Pons (tissue), 1 donor: ENCODE measurements around the gene BAIAP2L1.
"Not testable (repeated sequence)": the region's sequence is repeated elsewhere in the genome, so short reads cannot be mapped to it uniquely, and the experiment has no call there.

ENCODE experiments used
- DNase-seq: peaks from one replicate; pipeline ENCODE4 v3.0.0-alpha.2; 2016; ENCODE audit warnings: low spot score

Gene BAIAP2L1, protein sequence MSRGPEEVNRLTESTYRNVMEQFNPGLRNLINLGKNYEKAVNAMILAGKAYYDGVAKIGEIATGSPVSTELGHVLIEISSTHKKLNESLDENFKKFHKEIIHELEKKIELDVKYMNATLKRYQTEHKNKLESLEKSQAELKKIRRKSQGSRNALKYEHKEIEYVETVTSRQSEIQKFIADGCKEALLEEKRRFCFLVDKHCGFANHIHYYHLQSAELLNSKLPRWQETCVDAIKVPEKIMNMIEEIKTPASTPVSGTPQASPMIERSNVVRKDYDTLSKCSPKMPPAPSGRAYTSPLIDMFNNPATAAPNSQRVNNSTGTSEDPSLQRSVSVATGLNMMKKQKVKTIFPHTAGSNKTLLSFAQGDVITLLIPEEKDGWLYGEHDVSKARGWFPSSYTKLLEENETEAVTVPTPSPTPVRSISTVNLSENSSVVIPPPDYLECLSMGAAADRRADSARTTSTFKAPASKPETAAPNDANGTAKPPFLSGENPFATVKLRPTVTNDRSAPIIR

DNA sequence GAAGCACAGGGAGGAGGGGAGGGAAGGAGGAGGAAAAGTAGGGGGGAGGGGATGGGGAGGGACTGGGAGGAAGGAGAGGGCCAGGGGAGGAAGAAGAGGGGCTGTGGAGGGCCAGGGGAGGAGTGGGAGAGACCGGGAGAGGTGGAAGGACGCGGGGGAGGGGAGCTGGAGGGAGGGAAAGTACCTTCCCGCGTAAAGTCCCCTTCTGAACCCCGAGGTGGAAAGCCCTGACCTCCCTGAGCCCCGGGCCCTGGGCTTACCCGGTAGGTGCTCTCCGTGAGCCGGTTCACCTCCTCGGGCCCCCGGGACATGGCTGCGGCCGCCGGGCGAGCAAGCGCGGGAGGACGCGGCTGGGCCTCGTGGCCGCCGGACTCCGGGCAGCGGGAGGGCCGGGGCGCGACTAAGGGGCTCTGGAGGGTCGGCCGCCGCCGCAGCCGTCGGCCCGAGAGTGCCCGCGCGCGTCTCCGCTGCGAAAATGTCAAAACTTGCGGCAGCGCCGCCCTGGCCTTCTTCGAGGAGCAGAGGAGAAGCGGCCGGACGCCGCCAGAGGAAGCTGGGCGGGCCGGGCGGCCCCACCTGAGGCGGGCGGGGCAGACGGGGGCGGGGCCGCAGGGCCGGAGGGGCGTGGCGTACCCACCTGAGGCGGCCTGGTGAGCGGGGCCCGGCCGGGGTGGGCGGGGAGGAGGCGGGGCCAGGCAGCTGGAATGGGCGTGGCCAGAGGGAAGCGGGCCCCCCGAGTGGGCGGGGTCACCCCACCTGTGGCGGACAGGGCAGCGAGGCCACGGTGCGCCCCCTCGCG, at the start of gene BAIAP2L1:
Gene BAIAP2L1, minus strand, starts transcription at position 549 of the 799 bp plus-strand sequence. Its CDS starts 238 bp downstream, at position 311.
- no peak for DNase-seq

DNA sequence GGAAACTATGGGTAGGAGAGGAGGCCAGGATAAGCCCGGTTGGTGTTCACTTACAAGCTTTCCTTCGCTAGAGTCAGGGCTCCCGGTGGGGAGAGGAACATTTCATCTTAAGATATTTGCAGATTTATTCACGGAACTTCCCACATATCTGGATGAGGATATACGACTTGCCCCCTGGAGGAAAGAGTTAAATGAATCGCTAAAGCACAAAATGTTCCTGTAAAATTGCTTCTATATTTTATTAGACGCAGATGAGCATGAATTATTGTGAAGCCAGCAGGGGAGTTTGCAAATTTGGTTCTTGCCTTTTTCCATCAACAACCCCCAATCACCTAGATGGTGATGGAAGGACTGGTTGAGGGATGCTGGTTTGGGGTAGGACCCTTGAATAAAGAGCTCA, 47.9 kb upstream of the BAIAP2L1 start:
- DNase-seq = no peak

DNA sequence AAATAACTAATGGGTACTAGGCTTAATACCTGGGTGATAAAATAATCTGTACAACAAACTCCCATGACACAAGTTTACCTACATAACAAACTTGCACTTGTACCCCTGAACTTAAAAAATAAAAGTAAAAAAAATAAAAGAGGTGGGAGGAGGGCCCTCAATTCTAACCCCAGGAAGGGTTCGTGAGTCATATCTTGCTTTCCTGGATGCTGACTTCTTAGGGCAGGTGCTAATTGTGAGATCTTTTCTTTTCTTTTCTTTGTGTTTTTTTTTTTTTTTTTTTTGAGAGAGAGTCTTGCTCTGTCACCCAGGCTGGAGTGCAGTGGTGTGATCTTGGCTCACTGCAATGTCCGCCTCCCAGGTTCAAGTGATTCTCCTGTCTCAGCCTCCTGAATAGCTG, 40.1 kb upstream of the BAIAP2L1 start:
- DNase-seq = not testable (repeated sequence)

DNA sequence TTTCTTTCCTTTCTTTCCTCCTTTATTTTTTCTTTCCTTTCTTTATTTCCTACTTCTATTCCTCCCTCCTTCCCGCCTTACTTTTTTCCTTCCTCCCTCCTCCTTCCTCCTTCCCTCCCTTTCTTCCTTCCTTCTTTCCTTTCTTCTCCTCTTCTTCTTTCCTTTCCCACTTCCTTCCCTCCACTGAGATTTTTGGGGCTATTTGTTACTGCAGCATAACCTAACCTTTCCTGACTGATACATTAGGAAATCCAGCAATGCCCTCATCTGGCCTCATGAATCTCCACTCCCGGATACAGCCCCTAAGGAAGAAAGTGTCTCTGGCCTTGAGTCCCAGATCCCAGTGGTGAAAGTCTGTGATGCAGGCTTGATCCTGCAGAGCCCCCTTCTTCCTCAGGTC, 38.6 kb upstream of the BAIAP2L1 start:
- no peak for DNase-seq

DNA sequence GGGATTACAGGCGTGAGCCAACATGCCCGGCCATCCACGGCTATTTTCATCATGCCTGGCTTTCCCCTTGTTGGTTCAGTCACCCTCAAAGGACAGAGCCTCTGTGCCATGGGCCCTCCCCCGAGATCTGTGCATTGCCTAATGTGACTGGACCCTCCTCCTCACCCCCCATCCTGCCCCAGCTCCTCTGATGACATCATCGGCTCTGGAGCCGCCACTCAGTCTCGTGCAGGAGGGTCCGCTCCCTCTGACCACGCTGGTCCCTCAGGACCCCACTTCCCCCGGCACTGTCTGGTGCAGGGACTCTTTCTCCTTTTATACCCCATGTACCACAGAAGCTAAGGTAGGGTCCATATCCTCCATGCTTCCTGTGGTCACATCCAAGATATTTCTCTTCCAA, 33.2 kb upstream of the BAIAP2L1 start:
- no peak for DNase-seq

DNA sequence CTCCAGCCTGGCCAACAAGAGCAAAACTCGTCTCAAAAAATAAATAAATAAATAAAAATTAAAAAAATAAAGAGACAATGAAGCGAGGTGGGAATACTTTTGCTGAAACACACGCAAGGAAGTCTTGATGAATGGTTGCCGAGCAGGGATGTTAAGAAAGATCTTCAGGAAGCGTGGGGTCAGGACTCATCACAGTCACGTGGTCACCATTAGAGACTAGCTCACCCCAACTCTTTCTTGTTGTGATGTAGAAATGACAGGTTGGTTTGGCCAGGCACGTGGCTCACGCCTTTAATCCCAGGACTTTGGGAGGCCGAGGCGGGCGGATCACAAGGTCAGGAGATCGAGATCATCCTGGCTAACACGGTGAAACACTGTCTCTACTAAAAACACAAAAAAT, 28.9 kb upstream of the BAIAP2L1 start:
- DNase-seq = no peak

DNA sequence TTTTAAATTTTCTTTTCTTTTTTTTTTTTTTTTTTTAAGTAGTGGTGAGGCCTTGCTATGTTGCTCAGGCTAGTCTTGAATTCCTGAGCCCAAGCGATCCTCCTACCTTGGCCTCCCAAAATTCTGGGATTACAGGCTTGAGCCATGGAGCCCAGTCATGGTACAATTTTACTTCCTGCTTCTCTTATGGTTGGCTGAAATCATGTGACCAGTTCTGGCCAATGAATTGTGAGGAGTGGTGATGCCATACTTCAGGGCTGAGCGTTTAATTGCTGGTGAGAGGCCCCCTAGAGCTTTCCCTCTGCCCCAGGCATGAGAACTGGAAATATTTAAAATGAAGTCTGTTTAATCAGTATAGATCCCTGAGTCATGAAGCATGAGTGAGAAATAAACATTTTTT, 22.2 kb upstream of the BAIAP2L1 start:
- no peak for DNase-seq

DNA sequence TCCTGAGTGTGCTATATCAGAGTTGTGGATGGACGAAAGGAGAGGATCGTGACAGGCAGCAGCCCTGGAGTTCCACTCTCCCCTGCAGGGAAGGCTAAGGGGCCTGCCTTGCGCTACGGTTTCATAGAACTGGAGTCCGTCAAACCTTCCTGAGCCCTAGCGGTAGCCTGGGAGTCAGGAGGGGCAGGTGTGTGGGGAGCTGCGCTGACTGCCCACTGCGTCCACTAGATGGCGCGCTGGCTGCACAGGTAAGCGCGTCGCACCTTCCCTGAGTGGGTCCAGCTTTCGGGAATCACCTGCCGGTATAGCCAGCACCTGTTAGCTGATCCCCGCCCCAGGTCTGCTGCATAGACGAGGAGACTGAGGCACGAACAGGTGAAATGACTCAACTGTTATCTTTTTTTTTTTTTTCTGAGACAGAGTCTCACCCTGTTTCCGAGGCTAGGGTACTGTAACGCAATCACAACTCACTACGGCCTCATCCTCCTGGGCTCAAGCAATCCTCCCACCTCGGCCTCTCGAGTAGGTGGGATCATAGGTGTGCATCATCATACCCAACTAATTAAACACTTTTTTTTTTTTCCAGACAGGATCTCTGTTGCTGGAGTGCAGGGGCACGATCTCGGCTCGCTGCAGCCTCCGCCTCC, 20.2 kb upstream of the BAIAP2L1 start:
- DNase-seq = no peak

DNA sequence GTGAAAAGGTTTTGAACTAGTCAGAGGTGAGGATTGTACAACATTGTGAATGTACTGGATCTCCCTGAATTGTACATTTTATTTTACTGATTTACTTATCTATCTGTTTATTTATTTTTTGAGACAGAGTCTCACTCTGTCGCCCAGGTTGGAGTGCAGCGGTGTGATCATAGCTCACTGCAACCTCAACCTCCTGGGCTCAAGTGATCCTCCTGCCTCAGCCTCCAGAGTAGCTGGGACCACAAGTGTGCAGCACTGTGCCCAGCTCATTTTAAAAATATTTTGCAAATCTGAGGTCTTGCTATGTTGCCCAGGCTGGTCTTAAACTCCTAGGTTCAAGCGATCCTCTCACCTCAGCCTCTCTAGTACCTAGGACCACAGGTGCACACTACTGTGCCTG, 19.1 kb upstream of the BAIAP2L1 start:
- not testable (repeated sequence) for DNase-seq

DNA sequence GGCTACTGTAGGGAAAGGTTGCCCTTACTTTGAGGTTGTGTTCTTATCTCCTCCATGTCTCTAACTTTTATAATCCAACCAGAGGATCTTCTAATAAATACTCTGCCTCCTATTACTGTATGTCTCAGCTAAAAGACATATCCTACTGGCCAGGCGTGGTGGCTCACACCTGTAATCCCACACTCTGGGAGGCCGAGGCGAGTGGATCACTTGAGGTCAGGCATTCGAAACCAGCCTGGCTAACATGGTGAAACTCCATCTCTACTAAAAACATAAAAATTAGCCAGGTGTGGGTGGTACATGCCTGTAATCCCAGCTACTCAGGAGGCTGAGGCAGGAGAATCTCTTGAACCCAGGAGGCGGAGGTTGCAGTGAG, 18.4 kb upstream of the BAIAP2L1 start:
- not testable (repeated sequence) for DNase-seq

DNA sequence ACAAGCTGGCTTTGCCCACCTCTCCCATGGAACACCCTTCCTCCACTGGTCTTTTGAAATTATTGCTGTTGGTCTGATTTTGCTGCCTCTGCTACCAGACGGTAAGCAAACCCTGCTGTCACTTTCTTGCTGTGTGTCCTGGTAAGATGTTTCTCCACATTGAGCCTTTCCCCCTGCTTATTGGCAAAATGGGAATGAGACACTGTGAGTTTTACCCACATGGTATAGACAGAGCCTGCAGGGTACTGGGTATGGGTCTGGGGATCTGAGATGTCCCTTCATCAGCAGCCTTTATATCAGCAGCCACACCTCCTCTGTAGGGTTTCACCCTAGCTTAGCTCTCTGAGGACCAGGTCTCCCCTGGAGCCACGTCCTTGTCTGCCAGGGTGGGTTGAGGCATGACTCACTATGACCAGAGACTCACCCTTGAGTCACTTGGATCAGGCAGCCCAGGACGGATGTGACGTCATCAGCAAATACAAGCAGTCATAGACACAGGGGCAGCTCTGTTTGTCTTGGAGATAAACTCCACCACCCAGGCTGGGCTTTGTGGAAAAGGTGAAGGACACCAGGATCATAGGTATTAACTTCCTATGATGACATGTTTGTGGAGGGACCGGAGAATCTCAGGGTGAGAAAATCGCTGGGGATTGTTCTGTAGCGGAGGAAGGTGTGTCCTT, 17.9 kb upstream of the BAIAP2L1 start:
- no peak for DNase-seq

DNA sequence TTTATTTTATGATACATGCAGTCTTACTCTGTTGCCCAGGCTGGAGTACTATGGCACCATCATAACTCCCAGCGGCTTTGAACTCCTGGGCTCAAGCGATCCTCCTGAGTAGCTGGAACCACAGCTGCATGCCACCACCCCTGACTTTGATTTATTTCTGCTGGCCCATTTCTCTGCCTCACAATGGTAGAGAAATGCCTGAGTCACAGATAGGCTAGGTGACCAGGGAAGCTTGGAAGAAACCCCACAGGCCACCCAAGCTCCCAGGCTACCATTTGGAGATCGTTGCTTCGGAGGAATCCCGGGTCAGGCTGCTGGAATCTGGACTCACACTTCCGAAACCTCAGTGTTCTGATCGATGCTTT, 17.4 kb upstream of the BAIAP2L1 start:
- no peak for DNase-seq

DNA sequence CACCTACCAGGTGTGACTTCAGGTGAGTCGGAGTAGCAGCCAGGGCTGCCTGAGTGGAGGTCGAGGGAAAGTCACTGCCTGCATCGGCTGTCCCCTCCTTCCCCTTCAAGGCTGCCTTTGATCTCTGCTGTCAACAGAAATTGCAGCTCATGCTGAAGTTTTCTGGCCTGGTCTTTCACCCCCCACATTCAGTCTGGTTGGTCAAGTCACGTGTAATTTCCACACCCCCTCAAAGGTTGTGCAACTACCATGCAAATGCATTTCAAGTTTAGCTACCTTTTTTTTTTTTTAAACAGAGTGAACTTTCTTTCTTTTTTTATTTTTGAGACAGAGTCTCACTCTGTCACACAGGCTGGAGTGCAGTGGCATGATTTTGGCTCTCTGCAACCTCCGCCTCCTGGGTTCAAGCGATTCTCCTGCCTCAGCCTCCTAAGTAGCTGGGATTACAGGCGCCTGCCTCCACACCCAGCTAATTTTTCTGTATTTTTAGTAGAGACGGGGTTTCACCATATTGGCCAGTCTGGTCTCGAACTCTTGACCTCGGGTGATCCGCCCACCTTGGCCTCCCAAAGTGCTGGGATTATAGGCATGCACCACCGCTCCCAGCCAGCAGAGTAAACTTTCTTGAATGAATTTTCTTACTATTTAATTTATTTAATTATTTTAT, 16.8 kb upstream of the BAIAP2L1 start:
- DNase-seq = not testable (repeated sequence)

DNA sequence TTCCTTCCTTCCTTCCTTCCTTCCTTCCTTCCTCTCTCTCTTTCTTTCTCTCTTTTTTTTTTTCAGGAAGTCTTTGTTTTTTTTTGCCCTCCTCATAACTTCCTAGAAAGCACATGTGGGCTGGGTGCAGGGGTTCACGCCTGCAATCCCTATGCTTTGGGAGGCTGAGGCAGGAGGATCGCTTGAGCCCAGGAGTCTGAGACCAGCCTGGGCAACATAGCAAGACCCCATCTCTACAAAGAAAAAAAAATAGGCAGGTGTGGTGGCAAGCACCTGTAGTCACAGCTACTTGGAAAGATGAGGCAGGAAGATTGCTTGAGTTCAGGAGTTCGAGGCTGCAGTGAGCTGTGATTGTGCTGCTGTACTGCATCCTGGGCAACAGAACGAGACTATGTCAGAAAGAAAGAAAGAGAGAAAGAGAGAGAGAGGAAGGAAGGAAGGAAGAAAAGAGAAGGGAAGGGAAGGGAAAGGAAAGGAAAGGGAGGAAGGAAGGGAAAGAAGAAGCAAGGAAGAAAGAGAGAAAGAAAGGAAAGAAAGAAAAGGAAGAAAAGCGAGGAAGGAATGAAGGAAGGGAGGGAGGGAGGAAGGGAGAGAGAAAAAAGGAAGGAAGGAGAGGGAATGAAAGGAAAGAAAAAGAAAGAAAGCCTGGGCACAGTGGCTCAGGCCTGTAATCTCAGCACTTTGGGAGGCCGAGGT, 13.5 kb upstream of the BAIAP2L1 start:
- no peak for DNase-seq

DNA sequence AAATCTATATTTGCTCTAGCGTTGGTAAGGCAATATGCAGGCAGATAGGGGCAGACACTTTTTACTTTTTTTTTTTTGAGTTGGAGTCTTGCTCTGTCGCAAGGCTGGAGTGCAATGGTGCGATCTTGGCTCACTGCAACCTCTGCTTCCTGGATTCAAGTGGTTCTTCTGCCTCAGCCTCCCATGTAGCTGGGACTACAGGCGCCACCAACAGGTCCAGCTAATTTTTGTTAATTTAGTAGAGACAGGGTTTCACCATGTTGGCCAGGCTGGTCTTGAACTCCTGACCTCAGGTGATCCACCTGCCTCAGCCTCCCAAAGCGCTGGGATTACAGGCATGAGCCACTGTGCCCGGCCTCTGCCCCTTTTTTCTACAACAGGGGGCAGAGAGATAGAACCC, 12.8 kb upstream of the BAIAP2L1 start:
- not testable (repeated sequence) for DNase-seq

DNA sequence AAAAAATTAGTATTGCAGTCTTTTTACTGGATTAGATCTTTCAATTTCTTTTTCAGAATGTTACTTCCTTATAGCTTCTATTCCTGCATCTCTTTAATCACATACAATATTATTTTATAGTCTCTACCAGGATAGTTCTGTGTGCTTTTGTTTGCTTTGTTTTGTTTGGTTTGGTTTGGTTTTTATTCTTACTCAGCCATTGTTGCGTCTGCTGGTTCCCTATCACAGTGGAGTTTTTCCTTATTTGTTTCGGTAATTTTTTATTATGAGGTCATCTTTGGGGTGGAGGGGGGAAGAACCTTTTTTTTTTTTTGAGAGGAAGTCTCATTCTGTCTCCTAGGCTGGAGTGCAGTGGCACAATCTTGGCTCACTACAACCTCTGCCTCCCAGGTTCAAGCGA, 9.0 kb upstream of the BAIAP2L1 start:
- DNase-seq = no peak

DNA sequence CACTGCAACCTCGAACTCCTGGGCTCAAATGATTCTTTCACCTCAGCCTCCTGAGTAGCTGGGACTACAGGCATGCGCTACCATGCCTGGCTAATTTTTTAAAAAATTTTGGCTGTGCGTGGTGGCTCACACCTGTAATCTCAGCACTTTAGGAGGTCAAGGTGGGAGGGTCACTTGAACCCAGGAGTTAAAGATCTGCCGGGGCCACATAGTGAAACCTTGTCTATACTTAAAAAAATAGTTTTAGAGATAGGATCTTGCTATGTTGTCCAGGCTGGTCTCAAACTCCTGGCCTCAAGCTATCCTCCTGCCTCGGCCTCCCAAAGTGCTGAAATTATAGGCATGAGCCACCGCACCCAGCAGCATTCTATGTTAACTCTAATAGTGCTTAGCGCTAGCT, 7.3 kb upstream of the BAIAP2L1 start:
- DNase-seq = not testable (repeated sequence)

DNA sequence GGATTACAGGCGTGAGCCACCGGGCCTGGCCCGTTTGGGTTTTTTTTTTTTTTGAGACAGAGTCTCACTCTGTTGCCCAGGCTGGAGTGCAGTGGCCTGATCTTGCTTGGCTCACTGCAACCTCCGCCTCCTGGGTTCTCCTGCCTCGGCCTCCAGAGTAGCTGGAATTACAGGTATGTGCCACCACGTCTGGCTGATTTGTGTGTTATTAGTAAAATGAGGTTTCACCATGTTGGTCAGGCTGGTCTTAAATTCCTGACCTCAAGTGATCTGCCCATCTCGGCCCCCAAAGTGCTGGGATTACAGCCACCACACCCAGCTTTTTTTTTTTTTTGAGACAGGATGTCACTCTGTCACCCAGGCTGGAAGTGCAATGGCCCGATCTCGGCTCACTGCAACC, 5.9 kb upstream of the BAIAP2L1 start:
- no peak for DNase-seq

DNA sequence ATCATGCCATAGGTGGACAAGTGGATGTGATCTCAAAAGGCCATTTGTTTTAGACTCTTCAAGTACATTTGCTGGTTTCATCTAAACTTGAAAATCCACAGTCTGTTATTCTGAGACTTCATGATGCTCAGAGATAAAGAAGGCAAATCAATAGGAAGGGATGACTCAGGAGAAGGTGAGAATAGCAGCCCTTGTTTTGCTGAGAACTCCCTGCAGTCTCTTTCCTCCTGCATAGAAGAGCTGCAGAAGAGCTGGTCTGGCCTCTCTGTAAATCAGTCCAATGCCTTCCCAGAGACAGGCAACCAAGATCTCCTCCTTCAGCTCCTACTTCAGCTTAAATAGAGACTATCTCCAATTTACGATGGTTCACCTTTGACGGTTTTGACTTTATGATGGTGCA, 4.0 kb upstream of the BAIAP2L1 start:
- DNase-seq = no peak

DNA sequence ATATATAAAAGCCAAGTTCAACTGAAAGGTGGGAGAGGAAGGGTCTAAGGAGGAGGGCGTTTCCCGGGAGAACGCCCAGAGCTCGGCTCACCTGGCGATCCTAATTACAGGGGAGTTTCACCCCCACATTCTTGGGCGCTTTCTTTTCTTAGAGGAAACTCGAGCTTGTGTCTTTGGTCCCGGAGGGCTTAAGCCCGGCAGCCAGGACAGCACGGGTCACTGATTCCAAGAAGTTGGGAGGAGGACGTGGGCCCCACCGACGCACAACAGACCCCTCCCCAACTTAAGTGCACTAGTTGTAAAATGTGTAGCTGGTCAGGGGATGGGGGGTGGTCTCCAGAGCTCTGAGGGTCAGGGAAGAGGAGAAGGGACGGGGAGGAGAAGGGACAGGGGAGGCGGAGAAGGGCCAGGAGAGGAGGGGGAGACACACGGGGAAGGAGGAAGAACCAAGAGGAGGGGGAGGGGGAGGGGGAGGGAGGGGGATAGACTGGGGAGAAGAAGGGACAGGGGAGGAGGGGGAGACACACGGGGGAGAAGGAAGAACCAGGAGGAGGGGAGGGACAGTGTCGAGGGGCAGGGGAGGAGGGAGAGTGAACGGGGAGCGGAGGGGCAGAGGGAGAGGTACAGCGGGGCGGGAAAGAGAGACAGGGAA, 874 bp downstream of the BAIAP2L1 start:
- DNase-seq = no peak
